Neural progenitor cell (in vitro differentiated cells): ENCODE data around the gene ADGRG1.

Experiments
- EZH2phosphoT487 ChIP-seq: fragments of 200-600 bp; sonication (generic); IDR thresholded peaks from 2 replicates; pipeline ENCODE4 v1.6.1; 2017; ENCODE audit warnings: antibody characterized with exemption
- TF ChIP-seq, protein P1 (sequence below): fragments of 200-600 bp; sonication (generic); IDR thresholded peaks from 2 replicates; pipeline ENCODE4 v1.5.1; 2017; ENCODE audit warnings: antibody characterized with exemption, mild to moderate bottlenecking

- TF ChIP-seq, protein P1, sequence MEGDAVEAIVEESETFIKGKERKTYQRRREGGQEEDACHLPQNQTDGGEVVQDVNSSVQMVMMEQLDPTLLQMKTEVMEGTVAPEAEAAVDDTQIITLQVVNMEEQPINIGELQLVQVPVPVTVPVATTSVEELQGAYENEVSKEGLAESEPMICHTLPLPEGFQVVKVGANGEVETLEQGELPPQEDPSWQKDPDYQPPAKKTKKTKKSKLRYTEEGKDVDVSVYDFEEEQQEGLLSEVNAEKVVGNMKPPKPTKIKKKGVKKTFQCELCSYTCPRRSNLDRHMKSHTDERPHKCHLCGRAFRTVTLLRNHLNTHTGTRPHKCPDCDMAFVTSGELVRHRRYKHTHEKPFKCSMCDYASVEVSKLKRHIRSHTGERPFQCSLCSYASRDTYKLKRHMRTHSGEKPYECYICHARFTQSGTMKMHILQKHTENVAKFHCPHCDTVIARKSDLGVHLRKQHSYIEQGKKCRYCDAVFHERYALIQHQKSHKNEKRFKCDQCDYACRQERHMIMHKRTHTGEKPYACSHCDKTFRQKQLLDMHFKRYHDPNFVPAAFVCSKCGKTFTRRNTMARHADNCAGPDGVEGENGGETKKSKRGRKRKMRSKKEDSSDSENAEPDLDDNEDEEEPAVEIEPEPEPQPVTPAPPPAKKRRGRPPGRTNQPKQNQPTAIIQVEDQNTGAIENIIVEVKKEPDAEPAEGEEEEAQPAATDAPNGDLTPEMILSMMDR, result no peak
- no peak for TF ChIP-seq EZH2phosphoT487
Observed at GRCh38 chr16:57629516-57630406, 1.3 kb downstream of the ADGRG1 start.
